Cardiac fibroblast (primary cell): Measurements from ENCODE around the gene GLRX5.

Experiments
- DNase-seq, 2 donors: peaks; one replicate each; pipeline versions ENCODE4 v3.0.0 to v3.0.0-alpha.2; 2010; ENCODE audit warnings: low read depth in 2 of 2
- H3K4me3 ChIP-seq, 2 donors: replicated peaks in 1 of 2; 1 replicate in 1 of 2; 2 replicates in 1 of 2; pipeline ENCODE4 v1.5.1; 2011; ENCODE audit warnings: low read depth in 2 of 2, low read length in 2 of 2, mild to moderate bottlenecking in 2 of 2, moderate library complexity in 1 of 2
- TF ChIP-seq, protein P1 (sequence below): IDR thresholded peaks from one replicate; pipeline ENCODE4 v1.5.1; 2011; ENCODE audit warnings: low read depth, mild to moderate bottlenecking, low read length, inconsistent platforms

Gene GLRX5

DNA sequence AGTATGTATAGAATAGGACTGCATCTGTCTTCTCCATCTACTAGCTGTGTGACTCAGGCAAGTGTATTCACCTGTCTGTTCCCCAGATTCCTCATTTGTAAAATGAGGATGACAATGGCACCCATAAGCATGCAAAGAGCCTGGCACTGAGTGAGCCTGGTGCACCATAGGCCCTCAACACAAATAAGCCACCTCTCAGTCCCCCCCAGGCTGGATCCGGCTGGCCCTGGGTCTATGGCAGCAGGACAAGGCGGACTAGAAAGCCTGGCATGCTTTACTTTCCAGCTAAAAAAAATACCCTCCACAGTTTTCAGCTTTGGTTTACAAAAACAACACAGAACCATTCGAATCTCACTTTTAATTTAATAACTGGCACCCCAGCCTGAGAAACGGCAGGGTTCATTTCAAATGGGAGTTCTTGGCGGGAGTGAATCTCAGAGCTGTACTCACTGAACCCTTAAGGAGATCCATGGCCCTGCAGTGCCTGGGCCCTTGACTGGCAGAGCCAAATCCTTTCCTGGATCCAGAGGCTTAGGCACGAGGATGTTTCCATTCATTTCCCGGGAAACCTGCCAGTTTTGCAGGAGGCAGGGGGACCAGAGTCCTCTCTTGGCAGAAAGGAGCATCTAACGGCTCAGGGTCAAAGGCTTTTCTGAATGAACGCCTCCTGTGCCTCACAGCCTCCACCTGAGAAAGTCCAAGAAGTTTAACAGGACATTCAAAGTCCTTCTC lies 36.1 kb upstream of the GLRX5 start:
- TF ChIP-seq, protein P1, sequence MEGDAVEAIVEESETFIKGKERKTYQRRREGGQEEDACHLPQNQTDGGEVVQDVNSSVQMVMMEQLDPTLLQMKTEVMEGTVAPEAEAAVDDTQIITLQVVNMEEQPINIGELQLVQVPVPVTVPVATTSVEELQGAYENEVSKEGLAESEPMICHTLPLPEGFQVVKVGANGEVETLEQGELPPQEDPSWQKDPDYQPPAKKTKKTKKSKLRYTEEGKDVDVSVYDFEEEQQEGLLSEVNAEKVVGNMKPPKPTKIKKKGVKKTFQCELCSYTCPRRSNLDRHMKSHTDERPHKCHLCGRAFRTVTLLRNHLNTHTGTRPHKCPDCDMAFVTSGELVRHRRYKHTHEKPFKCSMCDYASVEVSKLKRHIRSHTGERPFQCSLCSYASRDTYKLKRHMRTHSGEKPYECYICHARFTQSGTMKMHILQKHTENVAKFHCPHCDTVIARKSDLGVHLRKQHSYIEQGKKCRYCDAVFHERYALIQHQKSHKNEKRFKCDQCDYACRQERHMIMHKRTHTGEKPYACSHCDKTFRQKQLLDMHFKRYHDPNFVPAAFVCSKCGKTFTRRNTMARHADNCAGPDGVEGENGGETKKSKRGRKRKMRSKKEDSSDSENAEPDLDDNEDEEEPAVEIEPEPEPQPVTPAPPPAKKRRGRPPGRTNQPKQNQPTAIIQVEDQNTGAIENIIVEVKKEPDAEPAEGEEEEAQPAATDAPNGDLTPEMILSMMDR = no peak
- no peak overlapping the region for H3K4me3 ChIP-seq
- peak in 1 of 2 donors; percentile 81 for DNase-seq

DNA sequence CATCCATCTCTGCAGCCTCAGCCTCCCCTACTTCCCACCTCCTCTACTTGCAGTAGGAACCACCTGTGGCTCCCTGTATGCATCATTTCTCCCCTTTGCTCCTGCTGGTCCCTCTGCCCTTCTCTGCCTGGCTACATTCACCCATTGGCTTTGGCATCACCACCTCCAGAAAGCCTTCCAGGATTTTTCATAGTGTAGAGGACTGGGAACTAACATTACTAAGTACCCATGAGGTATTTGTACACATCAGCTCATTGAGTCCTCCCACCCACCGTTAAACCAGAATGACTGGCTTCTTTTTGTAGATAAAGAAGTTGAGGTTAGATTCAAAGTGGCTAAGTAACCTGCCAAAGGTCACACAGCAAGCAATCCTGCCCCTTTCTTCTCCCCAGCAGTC lies 35.5 kb upstream of the GLRX5 start:
- TF ChIP-seq, protein P1 = no peak
- no peak for DNase-seq
- no peak overlapping the region for H3K4me3 ChIP-seq

DNA sequence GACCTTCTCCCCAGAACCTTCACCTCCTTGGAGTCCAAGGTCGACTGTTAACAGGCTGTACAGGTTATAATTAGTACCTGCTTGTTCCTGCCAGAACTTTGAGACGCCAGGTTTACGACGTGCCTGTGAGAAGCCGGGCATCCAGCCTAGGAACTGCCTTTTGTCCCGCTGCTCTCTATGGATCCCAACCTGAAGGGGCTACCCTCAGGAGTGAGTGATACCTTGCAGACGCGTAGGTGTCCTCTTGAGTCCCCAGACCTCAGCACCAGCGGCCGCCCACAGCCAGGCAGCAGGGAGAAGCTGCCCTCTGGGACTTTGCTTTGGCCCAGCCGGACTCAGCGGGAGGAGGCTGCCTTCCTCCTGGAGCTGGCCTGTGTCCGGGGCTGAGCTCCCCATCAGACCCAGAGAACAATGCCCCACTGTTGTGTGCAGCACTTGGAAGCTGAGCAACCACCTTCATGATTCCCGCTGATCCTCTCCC lies 34.6 kb upstream of the GLRX5 start:
- DNase-seq = no peak
- H3K4me3 ChIP-seq = no peak overlapping the region
- TF ChIP-seq, protein P1 = no peak

DNA sequence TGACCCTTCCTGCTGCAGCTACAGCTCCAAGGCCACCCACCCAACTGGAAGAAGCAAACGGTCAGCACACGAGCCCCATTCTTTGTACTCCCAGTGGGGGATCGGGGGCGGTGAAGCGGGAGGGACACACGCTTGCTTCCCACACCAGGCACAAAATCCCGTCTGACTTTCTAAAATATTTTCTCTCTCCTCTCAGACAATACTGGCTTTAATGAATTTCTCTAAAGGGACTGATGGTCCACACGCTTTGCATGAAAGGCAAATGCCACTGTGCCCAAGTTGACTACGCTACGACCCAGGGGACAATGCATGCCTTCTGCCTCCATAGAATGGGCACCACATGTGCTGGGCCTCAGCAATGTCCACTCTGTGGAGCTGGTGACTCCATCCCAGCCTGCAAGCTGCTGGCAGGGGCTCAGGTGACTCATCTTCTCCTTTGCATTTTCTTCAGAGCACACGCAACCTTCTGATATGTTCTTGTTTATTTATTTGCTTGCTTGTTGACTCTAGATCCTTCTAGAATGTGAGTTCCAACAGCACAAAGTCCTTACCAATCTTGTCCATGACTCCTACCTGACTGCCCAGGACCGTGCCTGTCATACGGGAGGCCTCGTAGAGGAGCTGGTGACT lies 34.0 kb upstream of the GLRX5 start:
- DNase-seq = peak; percentile 81 to 89
- no peak overlapping the region for H3K4me3 ChIP-seq
- TF ChIP-seq, protein P1 = no peak

DNA sequence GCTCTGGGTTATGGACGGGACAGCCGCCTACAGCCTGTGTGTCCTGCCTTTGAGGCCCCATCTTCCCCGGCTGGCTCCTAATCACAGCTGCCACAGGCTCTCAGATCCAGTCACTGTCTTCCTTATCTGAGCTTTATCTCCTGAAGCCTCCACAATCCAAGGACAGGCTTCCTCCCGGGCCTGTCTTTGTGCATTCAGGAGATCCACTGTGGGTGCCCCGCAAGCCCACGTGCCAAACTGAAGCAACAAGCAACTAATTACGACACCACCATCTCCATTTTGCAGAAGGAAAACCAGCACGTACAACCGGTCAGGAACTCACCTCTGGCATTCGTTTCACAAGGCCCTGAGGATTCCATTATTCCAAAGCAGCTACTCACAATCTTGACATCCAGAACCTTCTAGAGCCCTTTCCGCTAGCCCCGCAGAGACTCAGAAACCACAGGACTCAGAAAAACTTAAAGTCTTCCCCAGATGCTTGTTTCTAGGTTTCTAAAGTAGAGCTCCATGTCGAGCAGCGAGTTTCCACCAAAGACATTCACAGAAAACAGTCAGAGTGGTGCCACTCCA lies 32.4 kb upstream of the GLRX5 start:
- DNase-seq = no peak
- no peak overlapping the region for H3K4me3 ChIP-seq

DNA sequence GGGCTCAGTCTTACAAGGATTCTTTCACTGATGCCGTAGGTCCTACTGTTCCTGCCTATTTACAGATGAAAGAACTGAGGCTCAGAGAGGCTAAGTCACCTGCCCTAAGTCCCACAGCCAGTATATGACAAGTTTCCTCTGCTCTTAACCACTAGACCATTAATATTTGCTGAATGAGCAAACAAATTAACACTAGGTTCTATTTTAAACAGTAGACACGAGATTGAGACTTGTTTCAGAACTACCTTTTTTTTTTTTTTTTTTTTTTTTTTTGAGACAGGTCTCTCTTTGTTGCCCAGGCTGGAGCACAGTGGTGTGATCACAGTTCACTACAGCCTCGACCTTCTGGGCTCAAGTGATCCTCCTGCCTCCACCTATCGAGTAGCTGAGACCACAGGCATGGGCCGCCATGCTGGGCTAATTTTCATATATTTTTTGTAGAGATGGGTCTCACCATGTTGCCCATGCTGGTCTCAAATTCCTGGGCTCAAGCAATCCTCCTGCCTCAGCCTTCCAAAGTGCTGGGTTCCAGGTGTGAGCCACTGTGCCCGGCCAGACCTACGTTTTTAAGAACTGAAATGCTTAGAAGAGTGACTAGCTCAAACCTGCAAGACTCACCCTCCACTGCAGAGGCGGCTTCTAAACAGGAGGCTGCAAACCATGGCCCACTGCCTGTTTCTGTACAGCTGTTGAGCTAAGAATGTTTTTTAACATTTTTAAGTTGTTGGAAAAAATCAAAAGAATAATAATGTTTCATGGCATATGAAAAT lies 31.3 kb upstream of the GLRX5 start:
- no peak overlapping the region for H3K4me3 ChIP-seq
- DNase-seq = no peak
- TF ChIP-seq, protein P1 = no peak

More for the DNA sequence above, 32.4 kb upstream of the GLRX5 start:
- TF ChIP-seq, protein P1 = no peak
